ENCODE data around the gene TMEM125. TPM values are rescaled to one million over a fixed set of nuclear protein-coding genes. Genes with fewer than 3 reads are reported as not detected.

Gene TMEM125
- total RNA-seq (2014; rRNA removed; shearing (Covaris generic)) (not detected in 2 replicates), polyA plus RNA-seq (2016; fragmentation: Nextera tagmentation; extraction: Ambion mirVana) (not detected in 2 replicates)

GRCh38 chr1:43269627-43270375, at the start of gene TMEM125:
TSS of gene TMEM125 (plus strand) at chr1:43269983. CDS start at chr1:43272723, 2,740 bp downstream.
- no peak for DNase-seq
- H3K36me3 ChIP-seq (ENCODE audit: low read depth), result no peaks in the 10 kb centered on the region
- H2AFZ ChIP-seq, result no peak within 1 kb of the TSS
- H3K4me3 ChIP-seq, result no peak within 1 kb of the TSS
- no peak within 1 kb of the TSS for H3K4me2 ChIP-seq (ENCODE audit: unreplicated experiment)
- H4K20me1 ChIP-seq (ENCODE audit: insufficient read depth), result no peaks in the 10 kb centered on the region
- no peak within 1 kb of the TSS for H3K9ac ChIP-seq
- TF ChIP-seq EZH2phosphoT487 (IDR thresholded peaks at IDR 0.05; ENCODE audit: insufficient read depth, low read depth), result no peak
- no peaks in the 10 kb centered on the region for H3K4me1 ChIP-seq (ENCODE audit: insufficient read depth)
- H3K79me2 ChIP-seq (ENCODE audit: insufficient read depth), result no peaks in the 10 kb centered on the region
- no peaks in the 10 kb centered on the region for H3K9me2 ChIP-seq (ENCODE audit: insufficient read depth)
- H3K9me3 ChIP-seq (ENCODE audit: low read depth), result no peaks in the 10 kb centered on the region
- H3K27ac ChIP-seq, result no peak within 1 kb of the TSS
- 67 to 68% methylated on average over 7 of the region's 7 CpGs for WGBS, 2 experiments (ENCODE audit: low coverage in 1 of 2, low lambda C conversion rate in 2 of 2, missing lambda C conversion rate in 2 of 2)
- no peaks in the 10 kb centered on the region for H3F3A ChIP-seq (ENCODE audit: insufficient read depth)
- H3K27me3 ChIP-seq (replicated peaks; ENCODE audit: insufficient read depth), result no peaks in the 10 kb centered on the region; the same call in 1 of the 2 replicates
- in situ Hi-C loops (cut with MboI), result no loop called here

GRCh38 chr1:43220905-43221778, 48.6 kb upstream of the TMEM125 start:
- H3K4me3 ChIP-seq, result no peak overlapping the region
- no peaks in the 10 kb centered on the region for H3K9me3 ChIP-seq (ENCODE audit: low read depth)
- no peaks in the 10 kb centered on the region for H3K79me2 ChIP-seq (ENCODE audit: insufficient read depth)
- H3K36me3 ChIP-seq (ENCODE audit: low read depth), result no peaks in the 10 kb centered on the region
- H3F3A ChIP-seq (ENCODE audit: insufficient read depth), result no peaks in the 10 kb centered on the region
- H3K9ac ChIP-seq, result no peak overlapping the region
- 47 to 59% methylated on average over 7 of the region's 7 CpGs for WGBS, 2 experiments (ENCODE audit: low coverage in 1 of 2, low lambda C conversion rate in 2 of 2, missing lambda C conversion rate in 2 of 2)
- in situ Hi-C loops (cut with MboI), result no loop called here
- H2AFZ ChIP-seq, result no peak overlapping the region
- no peaks in the 10 kb centered on the region for H3K4me1 ChIP-seq (ENCODE audit: insufficient read depth)
- H3K4me2 ChIP-seq (ENCODE audit: unreplicated experiment), result no peak overlapping the region
- no peak for DNase-seq
- no peaks in the 10 kb centered on the region for H3K9me2 ChIP-seq (ENCODE audit: insufficient read depth)
- H3K27ac ChIP-seq, result no peak overlapping the region
- no peaks in the 10 kb centered on the region for H3K27me3 ChIP-seq (replicated peaks; ENCODE audit: insufficient read depth)
- TF ChIP-seq EZH2 (IDR thresholded peaks at IDR 0.05; ENCODE audit: insufficient read depth, poor library complexity, severe bottlenecking), result no peak
- no peak for TF ChIP-seq EZH2phosphoT487 (IDR thresholded peaks at IDR 0.05; ENCODE audit: insufficient read depth, low read depth)
- H4K20me1 ChIP-seq (ENCODE audit: insufficient read depth), result no peaks in the 10 kb centered on the region

GRCh38 chr1:43221797-43222196, 48.0 kb upstream of the TMEM125 start:
- no peak for TF ChIP-seq EZH2phosphoT487 (IDR thresholded peaks at IDR 0.05; ENCODE audit: insufficient read depth, low read depth)
- TF ChIP-seq EZH2 (IDR thresholded peaks at IDR 0.05; ENCODE audit: insufficient read depth, poor library complexity, severe bottlenecking), result no peak
- DNase-seq, result no peak
- Histone ChIP-seq H3K4me2 (ENCODE audit: unreplicated experiment) (no peak overlapping the region), H3F3A (ENCODE audit: insufficient read depth) (no peaks in the 10 kb centered on the region), H3K4me1 (ENCODE audit: insufficient read depth) (no peaks in the 10 kb centered on the region), H2AFZ (no peak overlapping the region), H3K79me2 (ENCODE audit: insufficient read depth) (no peaks in the 10 kb centered on the region), H3K4me3 (no peak overlapping the region), H3K36me3 (ENCODE audit: low read depth) (no peaks in the 10 kb centered on the region), H4K20me1 (ENCODE audit: insufficient read depth) (no peaks in the 10 kb centered on the region), H3K27me3 (replicated peaks; ENCODE audit: insufficient read depth) (no peaks in the 10 kb centered on the region), H3K9me2 (ENCODE audit: insufficient read depth) (no peaks in the 10 kb centered on the region), H3K9ac (no peak overlapping the region), H3K9me3 (ENCODE audit: low read depth) (no peaks in the 10 kb centered on the region), H3K27ac (no peak overlapping the region)
- WGBS, 2 experiments (ENCODE audit: low coverage in 1 of 2, low lambda C conversion rate in 2 of 2, missing lambda C conversion rate in 2 of 2), result 86 to 100% methylated on average over 1 of the region's 1 CpG
- in situ Hi-C loops (cut with MboI), result no loop called here

GRCh38 chr1:43222879-43223278, 46.9 kb upstream of the TMEM125 start:
- TF ChIP-seq EZH2phosphoT487 (IDR thresholded peaks at IDR 0.05; ENCODE audit: insufficient read depth, low read depth), result no peak
- TF ChIP-seq EZH2 (IDR thresholded peaks at IDR 0.05; ENCODE audit: insufficient read depth, poor library complexity, severe bottlenecking), result no peak
- DNase-seq, result no peak
- no peak overlapping the region for H3K4me2 ChIP-seq (ENCODE audit: unreplicated experiment)
- in situ Hi-C loops (cut with MboI), result no loop called here
- 48 to 58% methylated on average over 9 of the region's 9 CpGs for WGBS, 2 experiments (ENCODE audit: low coverage in 1 of 2, low lambda C conversion rate in 2 of 2, missing lambda C conversion rate in 2 of 2)
- no peaks in the 10 kb centered on the region for H3K9me3 ChIP-seq (ENCODE audit: low read depth)
- H3F3A ChIP-seq (ENCODE audit: insufficient read depth), result no peaks in the 10 kb centered on the region
- no peaks in the 10 kb centered on the region for H3K9me2 ChIP-seq (ENCODE audit: insufficient read depth)
- no peak overlapping the region for H3K4me3 ChIP-seq
- H3K79me2 ChIP-seq (ENCODE audit: insufficient read depth), result no peaks in the 10 kb centered on the region
- H3K27me3 ChIP-seq (replicated peaks; ENCODE audit: insufficient read depth), result no peaks in the 10 kb centered on the region
- no peak overlapping the region for H3K27ac ChIP-seq
- no peak overlapping the region for H3K9ac ChIP-seq
- H4K20me1 ChIP-seq (ENCODE audit: insufficient read depth), result no peaks in the 10 kb centered on the region
- H2AFZ ChIP-seq, result no peak overlapping the region
- no peaks in the 10 kb centered on the region for H3K4me1 ChIP-seq (ENCODE audit: insufficient read depth)
- H3K36me3 ChIP-seq (ENCODE audit: low read depth), result no peaks in the 10 kb centered on the region

All from GM23248 (cell line).